ENCODE measurements around the gene CIBAR2. TPM values are rescaled to one million over a fixed set of nuclear protein-coding genes. Genes with fewer than 3 reads are reported as not detected.

Gene CIBAR2
- total and polyA plus RNA-seq, 2 donors (not counting 1 experiment from before 2014, with no cell fraction given) = not detected

DNA sequence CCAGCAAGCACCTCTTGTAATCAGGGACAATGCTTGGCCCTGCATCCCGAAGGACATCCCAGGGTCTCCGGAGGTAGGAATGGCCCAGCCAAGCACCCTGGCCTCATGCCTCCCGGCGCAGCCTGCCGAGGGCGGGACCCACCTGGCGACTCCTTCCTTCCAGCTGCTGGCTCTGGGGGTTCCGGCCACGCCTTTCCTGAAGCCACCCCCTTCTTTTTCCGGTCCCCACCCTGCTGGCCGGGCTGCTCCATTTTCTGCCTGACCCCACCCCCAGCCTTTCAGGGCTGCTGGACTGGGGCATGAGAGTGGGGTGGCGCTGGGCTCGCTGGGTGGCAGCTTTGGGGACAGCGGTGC, 22.5 kb upstream of the CIBAR2 start:
- no peaks in the 10 kb centered on the region for H3K9me3 ChIP-seq (ENCODE audit: control insufficient read depth, insufficient read depth, low read depth, low read length)
- H4K20me1 ChIP-seq (ENCODE audit: control insufficient read depth, extremely low read depth, insufficient read depth, low read length) = no peaks in the 10 kb centered on the region
- H3K27ac ChIP-seq (ENCODE audit: insufficient read depth, low read length) = no peak overlapping the region
- H3K4me2 ChIP-seq (ENCODE audit: extremely low read depth, insufficient read depth, low read length) = no peak overlapping the region
- TF ChIP-seq, protein P1, sequence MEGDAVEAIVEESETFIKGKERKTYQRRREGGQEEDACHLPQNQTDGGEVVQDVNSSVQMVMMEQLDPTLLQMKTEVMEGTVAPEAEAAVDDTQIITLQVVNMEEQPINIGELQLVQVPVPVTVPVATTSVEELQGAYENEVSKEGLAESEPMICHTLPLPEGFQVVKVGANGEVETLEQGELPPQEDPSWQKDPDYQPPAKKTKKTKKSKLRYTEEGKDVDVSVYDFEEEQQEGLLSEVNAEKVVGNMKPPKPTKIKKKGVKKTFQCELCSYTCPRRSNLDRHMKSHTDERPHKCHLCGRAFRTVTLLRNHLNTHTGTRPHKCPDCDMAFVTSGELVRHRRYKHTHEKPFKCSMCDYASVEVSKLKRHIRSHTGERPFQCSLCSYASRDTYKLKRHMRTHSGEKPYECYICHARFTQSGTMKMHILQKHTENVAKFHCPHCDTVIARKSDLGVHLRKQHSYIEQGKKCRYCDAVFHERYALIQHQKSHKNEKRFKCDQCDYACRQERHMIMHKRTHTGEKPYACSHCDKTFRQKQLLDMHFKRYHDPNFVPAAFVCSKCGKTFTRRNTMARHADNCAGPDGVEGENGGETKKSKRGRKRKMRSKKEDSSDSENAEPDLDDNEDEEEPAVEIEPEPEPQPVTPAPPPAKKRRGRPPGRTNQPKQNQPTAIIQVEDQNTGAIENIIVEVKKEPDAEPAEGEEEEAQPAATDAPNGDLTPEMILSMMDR (conservative IDR thresholded peaks at IDR 0.05 in 1 of 2, IDR thresholded peaks at IDR 0.05 in 1 of 2; ENCODE audit: low read depth in 1 of 2, low read length in 2 of 2) = no peak
- no peak for TF ChIP-seq EZH2 (IDR thresholded peaks at IDR 0.05; ENCODE audit: low read length, missing control alignments)
- no peak overlapping the region for H2AFZ ChIP-seq (ENCODE audit: low read length)
- no peak overlapping the region for H3K4me3 ChIP-seq (replicated peaks in 1 of 4; ENCODE audit: control extremely low read depth in 1 of 4, insufficient read depth in 1 of 4, low read depth in 3 of 4, low read length in 4 of 4)
- no peak overlapping the region for H3K9ac ChIP-seq (ENCODE audit: insufficient read depth, low read length)
- H3K36me3 ChIP-seq (ENCODE audit: control insufficient read depth, insufficient read depth, low read length) = no peaks in the 10 kb centered on the region
- no peaks in the 10 kb centered on the region for H3K79me2 ChIP-seq (ENCODE audit: control insufficient read depth, insufficient read depth, low read length)
- H3K4me1 ChIP-seq (ENCODE audit: control insufficient read depth, extremely low read depth, insufficient read depth, low read length) = peaks cover 27% of the 10 kb centered on the region
- no peaks in the 10 kb centered on the region for H3K27me3 ChIP-seq (ENCODE audit: control insufficient read depth, insufficient read depth, low read length)
- no peak for DNase-seq (ENCODE audit: low read depth in 2 of 2)

DNA sequence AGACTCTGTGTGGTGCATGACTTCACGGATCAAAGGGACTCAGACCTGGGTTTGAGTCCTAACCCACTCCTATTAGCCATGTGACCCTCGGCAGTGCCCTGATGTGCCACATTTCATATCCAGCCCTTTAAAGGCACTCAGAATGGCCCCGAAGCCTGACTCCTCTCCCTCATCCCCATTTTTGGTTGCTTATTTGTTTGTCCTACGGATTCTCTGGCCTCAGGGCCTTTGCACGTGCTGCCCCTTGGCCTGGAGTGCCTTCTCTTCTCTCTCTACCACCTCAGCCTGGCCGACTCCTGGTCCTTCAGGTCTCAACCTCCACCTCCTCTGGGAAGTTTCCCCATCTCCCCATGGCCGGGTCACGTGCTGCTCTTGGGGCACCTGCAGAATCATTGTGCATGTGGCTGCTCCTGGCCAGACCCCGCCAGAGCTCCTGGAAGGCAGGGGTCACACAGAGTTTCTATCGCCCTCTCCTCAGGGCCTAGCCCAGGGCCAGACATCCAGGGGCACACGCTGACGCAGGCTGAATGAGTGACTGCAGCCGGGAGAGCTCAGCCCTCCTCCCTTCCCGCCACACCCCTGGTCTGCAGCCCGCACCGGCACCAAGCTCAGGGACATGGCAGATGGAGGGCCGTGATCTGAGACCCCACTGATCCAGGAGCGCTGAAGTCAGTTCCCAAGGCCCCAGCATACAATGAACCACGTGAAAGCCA, 22.0 kb upstream of the CIBAR2 start:
- Histone ChIP-seq H3K9me3 (ENCODE audit: control insufficient read depth, insufficient read depth, low read depth, low read length) (no peaks in the 10 kb centered on the region), H3K4me2 (ENCODE audit: extremely low read depth, insufficient read depth, low read length) (no peak overlapping the region), H3K36me3 (ENCODE audit: control insufficient read depth, insufficient read depth, low read length) (no peaks in the 10 kb centered on the region), H2AFZ (ENCODE audit: low read length) (no peak overlapping the region), H3K27me3 (ENCODE audit: control insufficient read depth, insufficient read depth, low read length) (no peaks in the 10 kb centered on the region), H3K27ac (ENCODE audit: insufficient read depth, low read length) (no peak overlapping the region), H3K4me1 (ENCODE audit: control insufficient read depth, extremely low read depth, insufficient read depth, low read length) (peaks cover 27% of the 10 kb centered on the region), H3K4me3 (replicated peaks in 1 of 4; ENCODE audit: control extremely low read depth in 1 of 4, insufficient read depth in 1 of 4, low read depth in 3 of 4, low read length in 4 of 4) (no peak overlapping the region), H4K20me1 (ENCODE audit: control insufficient read depth, extremely low read depth, insufficient read depth, low read length) (no peaks in the 10 kb centered on the region), H3K79me2 (ENCODE audit: control insufficient read depth, insufficient read depth, low read length) (no peaks in the 10 kb centered on the region), H3K9ac (ENCODE audit: insufficient read depth, low read length) (no peak overlapping the region)
- no peak for DNase-seq (ENCODE audit: low read depth in 2 of 2)
- TF ChIP-seq EZH2 (IDR thresholded peaks at IDR 0.05; ENCODE audit: low read length, missing control alignments) = no peak
- TF ChIP-seq, protein P1 (conservative IDR thresholded peaks at IDR 0.05 in 1 of 2, IDR thresholded peaks at IDR 0.05 in 1 of 2; ENCODE audit: low read depth in 1 of 2, low read length in 2 of 2) = no peak

DNA sequence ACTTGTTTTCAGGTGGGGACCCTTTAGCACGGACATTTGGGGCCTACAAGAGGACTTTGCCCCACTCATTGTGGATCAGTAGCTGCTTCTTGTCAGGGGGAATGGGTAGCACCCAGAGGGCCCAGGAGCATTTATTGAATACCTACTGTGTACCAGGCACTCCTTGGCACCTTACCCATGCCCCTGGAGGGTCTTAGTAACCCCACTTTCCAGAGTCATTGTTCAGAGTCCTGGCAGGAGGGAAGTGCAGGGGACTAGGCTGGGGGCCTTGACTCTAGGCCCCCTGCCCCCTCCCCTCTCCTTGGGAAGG, 21.0 kb upstream of the CIBAR2 start:
- no peak for TF ChIP-seq EZH2 (IDR thresholded peaks at IDR 0.05; ENCODE audit: low read length, missing control alignments)
- TF ChIP-seq, protein P1 (conservative IDR thresholded peaks at IDR 0.05 in 1 of 2, IDR thresholded peaks at IDR 0.05 in 1 of 2; ENCODE audit: low read depth in 1 of 2, low read length in 2 of 2) = no peak
- Histone ChIP-seq H2AFZ (ENCODE audit: low read length) (no peak overlapping the region), H3K36me3 (ENCODE audit: control insufficient read depth, insufficient read depth, low read length) (no peaks in the 10 kb centered on the region), H3K9ac (ENCODE audit: insufficient read depth, low read length) (no peak overlapping the region), H3K27me3 (ENCODE audit: control insufficient read depth, insufficient read depth, low read length) (no peaks in the 10 kb centered on the region), H3K79me2 (ENCODE audit: control insufficient read depth, insufficient read depth, low read length) (no peaks in the 10 kb centered on the region), H3K27ac (ENCODE audit: insufficient read depth, low read length) (no peak overlapping the region), H3K9me3 (ENCODE audit: control insufficient read depth, insufficient read depth, low read depth, low read length) (no peaks in the 10 kb centered on the region), H3K4me1 (ENCODE audit: control insufficient read depth, extremely low read depth, insufficient read depth, low read length) (peaks cover 27% of the 10 kb centered on the region), H4K20me1 (ENCODE audit: control insufficient read depth, extremely low read depth, insufficient read depth, low read length) (no peaks in the 10 kb centered on the region), H3K4me2 (ENCODE audit: extremely low read depth, insufficient read depth, low read length) (no peak overlapping the region), H3K4me3 (replicated peaks in 1 of 4; ENCODE audit: control extremely low read depth in 1 of 4, insufficient read depth in 1 of 4, low read depth in 3 of 4, low read length in 4 of 4) (no peak overlapping the region)
- no peak for DNase-seq (ENCODE audit: low read depth in 2 of 2)

Measured in fibroblast of lung (primary cell).